PC-9 (cell line): ENCODE measurements around the gene PHACTR1.

Source experiments
- CTCF ChIP-seq: fragments of 200-600 bp; sonication (generic); conservative IDR thresholded peaks from 2 replicates; pipeline ENCODE4 v1.6.1; 2017; ENCODE audit warnings: mixed run types, antibody characterized with exemption, mild to moderate bottlenecking, moderate library complexity
- EZH2 ChIP-seq: fragments of 200-600 bp; sonication (generic); IDR thresholded peaks from 2 replicates; pipeline ENCODE4 v1.8.0; 2017; ENCODE audit warnings: antibody characterized with exemption, low read depth

DNA sequence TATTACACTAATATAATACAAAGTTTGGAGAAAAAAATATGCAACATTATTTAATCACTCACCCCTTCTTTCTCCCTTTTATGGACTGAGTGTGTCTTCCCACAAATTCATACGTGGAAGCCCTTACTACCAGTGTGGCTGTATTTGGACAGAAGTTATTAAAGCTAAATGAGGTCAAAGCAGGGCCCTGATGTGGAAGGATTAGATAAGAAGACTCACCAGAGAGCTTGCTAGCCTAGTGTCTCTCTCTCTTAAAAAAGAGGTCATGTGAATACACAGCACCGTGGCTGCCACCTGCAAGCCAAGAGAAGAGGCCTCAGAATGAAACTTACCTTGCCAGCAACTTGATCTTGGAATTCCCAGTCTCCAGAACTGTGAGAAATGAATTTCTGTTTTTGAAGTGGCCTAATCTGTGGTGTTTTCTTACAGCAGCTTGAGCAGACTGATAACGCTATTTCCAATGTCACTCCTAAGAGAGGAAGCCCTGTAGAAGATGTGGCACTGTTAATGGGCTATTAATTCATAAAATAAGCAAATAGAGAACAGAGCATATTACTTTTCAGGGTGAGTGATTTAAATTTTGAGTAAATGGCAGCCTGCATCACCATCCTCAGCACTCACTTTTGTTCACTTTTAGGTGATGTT is 378.3 kb downstream of the PHACTR1 start:
- TF ChIP-seq CTCF (no peak), EZH2 (no peak)
